LNCAP (cell line): Measurements from ENCODE around the gene SPAG16.

Experiments used
- TF ChIP-seq, protein P1 (sequence below): fragments of 450-650 bp; IDR thresholded peaks from 2 replicates; pipeline ENCODE4 v1.5.1; 2017; ENCODE audit warnings: mild to moderate bottlenecking

SPAG16 gene

DNA sequence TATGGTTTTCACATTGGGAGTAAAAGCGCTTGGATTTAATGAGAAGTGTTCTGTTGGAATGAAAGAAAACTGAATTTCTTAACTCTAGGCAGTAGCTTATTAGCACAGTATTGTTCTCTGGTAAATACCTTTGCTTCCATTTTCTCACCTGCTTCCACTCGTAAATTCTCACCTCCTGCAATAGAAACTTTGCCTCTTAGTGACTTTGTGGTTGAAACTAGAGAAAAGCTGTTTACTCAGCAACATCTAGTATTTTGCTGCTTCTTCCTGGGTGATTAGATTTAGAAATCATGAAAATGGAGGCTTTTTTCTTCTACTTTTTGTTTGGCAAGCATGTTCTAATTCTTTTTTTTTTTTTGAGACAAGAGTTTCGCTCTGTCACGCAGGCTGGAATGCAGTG lies 385.4 kb downstream of the SPAG16 start:
- TF ChIP-seq, protein P1, sequence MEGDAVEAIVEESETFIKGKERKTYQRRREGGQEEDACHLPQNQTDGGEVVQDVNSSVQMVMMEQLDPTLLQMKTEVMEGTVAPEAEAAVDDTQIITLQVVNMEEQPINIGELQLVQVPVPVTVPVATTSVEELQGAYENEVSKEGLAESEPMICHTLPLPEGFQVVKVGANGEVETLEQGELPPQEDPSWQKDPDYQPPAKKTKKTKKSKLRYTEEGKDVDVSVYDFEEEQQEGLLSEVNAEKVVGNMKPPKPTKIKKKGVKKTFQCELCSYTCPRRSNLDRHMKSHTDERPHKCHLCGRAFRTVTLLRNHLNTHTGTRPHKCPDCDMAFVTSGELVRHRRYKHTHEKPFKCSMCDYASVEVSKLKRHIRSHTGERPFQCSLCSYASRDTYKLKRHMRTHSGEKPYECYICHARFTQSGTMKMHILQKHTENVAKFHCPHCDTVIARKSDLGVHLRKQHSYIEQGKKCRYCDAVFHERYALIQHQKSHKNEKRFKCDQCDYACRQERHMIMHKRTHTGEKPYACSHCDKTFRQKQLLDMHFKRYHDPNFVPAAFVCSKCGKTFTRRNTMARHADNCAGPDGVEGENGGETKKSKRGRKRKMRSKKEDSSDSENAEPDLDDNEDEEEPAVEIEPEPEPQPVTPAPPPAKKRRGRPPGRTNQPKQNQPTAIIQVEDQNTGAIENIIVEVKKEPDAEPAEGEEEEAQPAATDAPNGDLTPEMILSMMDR: no peak

DNA sequence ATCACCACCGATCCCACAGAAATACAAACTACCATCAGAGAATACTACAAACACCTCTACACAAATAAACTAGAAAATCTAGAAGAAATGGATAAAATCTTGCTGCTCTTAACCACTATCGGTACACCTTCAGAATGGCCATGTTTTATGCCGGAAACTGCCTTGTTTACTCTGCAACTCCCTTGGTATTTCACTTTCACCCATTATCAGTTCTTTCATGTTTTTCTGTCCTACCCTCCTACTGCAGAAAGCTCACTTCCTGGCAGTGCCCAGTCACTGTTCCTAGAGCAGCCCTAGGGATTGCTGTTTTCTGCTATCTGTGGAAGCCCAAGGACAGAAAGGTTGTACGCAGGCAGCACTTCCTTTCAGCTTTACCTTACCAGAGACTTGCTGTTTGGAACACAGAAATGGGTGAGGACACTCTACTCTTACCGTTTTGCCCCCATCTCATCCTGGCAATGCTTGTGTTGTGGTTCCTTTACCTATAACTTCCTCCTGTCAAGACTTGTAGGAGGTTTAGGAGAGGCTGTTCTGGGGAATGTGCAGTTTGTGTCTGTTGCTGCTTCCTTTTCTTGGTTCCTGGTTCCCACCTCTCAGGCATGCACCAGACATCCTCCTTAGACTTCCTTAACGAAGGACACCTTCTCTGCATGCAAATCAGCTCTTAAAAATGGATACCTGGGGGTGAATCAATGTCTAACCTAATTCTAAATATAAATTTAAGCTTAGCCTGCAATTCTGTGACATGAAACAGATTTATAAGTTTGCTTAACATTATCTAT lies 394.4 kb downstream of the SPAG16 start:
- TF ChIP-seq, protein P1: no peak

DNA sequence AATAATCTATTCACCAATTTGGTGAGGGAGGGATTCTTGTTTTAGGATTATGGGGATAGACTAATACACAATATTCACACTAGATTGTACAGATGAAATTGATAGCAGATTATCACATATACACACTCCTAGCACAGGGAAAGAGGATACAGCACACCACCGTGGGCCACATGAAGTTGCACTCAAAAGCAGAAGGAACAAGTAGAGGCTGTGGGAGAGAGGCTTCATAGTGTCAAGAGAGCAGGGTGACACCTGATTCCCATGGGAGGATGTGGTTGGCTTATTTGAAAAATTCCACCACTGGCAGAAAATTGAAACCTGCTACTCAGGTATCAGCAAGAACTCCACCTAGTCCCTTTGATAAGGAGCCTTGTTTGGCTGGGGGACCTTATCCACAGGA lies 395.6 kb downstream of the SPAG16 start:
- TF ChIP-seq, protein P1: no peak

DNA sequence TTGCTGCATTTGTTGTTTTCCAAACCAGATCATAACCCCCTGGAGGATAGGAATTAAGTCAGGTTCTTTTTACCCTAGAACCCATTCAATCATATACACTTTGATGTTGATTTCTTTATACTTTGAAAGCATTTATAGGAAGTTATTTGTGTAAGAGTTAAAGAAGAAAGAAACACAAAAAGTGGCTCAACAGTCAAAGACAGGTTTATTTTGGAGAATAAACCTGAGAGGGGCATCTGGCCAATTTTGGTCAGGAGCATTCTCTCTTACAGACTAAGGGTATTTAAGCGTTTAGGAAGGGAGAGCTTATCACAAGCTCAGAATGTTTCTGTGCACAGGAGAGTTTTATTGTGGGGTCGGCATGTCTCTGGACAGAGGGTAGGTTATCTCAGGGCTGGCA lies 398.0 kb downstream of the SPAG16 start:
- TF ChIP-seq, protein P1: no peak

DNA sequence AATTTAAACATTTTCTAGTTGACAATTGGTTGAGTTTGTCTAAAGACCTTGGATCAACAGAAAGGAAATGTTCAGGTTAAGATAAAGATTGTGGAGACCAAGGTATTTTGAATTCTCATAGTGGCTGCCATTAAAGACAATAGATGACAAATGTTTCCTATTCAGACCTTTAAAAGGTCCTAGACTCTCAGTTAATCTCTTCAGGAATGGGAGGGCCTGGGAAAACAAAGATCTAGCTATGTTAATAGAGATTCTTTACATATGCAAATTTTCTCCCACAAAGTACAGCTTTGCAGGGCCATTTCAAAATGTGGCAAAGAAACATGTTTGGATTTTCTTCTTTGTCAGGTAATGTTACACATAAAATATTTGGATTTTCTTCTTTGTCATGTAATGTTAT lies 403.9 kb downstream of the SPAG16 start:
- TF ChIP-seq, protein P1: no peak

DNA sequence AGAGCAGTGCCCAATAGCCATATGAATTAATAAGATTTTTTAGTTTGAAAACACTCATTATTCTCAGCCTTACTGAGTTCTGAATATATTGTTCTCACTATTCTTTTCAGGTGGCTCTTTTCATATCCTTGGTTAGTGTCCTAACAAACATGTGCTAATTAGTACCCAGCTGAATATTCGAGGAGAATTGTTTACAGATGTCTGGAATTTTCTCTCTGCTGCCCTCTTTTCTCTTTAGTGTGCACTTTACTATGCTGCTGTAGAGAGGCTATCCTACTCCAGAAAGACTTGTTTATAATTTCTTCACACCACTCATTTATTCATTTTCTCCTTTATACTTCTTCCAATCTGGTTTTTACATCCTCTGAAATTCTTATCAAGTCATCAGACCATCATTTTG lies 405.3 kb downstream of the SPAG16 start:
- TF ChIP-seq, protein P1: no peak

DNA sequence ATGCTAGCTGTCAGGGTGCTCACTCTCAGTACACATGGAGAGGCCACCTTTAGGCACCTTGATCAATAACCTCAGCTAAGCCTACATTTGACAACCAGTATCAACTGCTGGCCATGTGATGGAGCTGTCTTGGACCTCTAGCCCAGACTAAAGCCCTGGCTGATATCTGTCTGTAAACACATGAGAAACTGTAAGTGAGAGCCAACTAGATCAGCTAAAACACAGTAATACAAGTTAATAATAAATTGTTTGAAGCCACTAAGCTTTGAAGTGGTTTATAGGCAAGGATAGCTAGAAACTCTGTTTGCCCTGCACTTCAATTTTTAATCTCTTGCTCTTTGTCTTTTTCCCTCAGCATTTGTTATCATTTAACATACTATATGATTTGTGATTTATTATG lies 407.1 kb downstream of the SPAG16 start:
- TF ChIP-seq, protein P1: no peak

DNA sequence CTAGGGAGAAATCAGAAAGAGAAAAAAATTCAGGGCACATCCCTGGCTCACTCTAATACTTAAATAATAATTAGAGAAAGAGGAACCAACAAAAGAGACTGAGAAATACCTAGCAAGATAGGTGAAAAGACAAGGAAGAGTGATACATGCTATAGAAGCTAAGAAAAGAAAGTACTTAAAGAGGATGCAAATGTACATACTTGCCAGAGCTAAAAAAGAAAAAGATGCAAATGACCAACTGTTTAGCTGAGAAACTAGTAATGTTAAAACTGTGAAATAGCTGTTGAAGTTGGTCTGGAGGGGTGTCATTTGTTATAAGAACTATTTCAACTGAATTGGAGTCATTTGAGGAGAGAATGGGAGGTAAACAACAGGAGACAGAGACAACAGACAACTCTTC lies 412.2 kb downstream of the SPAG16 start:
- TF ChIP-seq, protein P1: no peak
